GM21390 (cell line): ENCODE data around the gene MRPS21.
"Not testable (repeated sequence)": the region's sequence is repeated elsewhere in the genome, so short reads cannot be mapped to it uniquely, and the experiment has no call there.

Experiments used
- ATAC-seq: cut with Tn5 transposase; IDR thresholded peaks from one replicate; pipeline ENCODE4 v1.9.1; 2021; ENCODE audit not compliant: unreplicated experiment

Gene MRPS21

GRCh38 chr1:150281221-150281757, 12.4 kb upstream of the MRPS21 start:
- ATAC-seq, result no peak

GRCh38 chr1:150281758-150282557, 11.7 kb upstream of the MRPS21 start, which contains the start of gene CIART:
Gene CIART, plus strand, starts transcription at chr1:150282554. Its CDS starts 714 bp downstream, at chr1:150283268.
- ATAC-seq, result peak; percentile 72

DNA sequence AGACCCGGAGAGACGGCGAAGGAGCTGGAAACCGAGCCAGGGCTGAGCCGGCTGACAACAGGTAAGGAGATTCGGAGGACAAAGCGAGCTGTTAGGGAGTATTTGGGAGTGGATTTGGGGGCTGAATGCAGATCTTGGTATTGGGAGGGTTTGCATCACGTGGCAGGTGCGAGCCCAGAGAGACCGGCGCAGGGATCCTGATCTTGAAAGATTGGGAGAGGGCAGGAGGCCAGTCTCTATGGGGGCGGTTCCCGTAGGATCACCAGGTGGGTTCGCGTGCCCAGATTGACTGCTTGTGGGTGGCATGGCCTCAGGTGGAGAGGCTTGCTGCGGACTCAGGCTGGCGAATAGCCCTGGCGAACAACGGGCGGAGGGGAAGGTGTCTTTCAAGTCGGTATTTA, 11.1 kb upstream of the MRPS21 start:
- no peak for ATAC-seq

- no peak for ATAC-seq
These were observed 10.4 kb upstream of the MRPS21 start for GRCh38 chr1:150283260-150283659.

DNA sequence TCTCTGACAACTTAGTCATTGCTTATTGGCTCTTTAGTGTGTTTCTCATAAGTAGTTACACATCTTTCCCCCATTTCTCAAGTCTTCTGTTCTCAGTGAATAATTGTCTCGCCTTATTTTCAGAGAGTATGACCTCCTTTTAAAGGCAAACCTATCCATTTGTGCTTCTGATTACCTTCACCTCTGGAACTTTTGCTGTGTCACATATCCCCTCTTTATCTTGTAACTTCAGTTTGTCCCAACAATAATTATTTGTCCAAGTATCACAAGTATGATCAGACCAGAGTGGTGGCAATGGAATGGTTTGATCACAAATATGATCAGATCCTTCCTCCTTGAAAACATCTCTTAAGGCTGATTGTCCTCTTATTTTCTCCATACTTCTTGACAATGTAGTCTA, 5.3 kb upstream of the MRPS21 start:
- no peak for ATAC-seq

- ATAC-seq, result no peak
These were observed 4.8 kb upstream of the MRPS21 start for GRCh38 chr1:150288822-150289221.

DNA sequence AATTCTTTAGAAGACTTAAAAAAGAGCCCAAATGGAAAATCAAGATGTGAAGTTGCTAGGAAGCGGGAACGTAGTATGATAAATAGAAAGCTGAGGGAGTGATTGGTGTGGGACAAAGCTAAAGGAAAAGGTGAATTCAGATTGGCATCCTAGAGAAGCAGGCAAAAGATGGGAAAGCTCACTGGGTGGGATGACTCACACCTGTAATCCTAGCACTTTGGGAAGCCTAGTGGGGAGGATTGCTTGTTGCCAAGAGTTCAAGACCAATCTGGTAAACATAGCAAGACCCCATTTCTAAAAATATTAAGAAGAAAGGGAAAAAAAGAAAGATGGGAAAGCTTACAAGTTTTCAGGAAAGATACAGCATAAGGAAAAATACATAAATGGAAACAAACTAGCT, 1.8 kb downstream of the MRPS21 start:
- no peak for ATAC-seq

- ATAC-seq, result no peak
These were observed 6.1 kb downstream of the MRPS21 start for GRCh38 chr1:150299716-150300115.

DNA sequence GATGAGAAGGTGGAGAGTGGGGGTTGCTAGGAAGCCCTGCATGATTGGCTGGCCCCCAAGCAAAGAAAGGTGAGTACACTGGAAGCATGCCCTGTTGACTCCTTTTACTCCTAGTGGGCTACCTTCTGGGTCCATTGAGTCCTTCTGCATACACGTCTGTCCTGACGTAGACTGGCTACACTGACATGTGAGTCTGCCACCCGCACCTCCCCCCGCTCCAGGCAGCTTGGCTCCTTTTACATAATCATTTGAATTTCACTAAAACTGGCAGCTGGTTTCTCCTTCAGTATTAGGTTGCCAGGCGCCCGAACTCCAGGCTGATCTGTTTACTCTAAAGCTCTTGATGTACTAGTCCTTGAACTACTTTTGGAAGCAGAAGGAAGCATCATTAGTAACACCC, 8.7 kb downstream of the MRPS21 start:
- ATAC-seq, result no peak

DNA sequence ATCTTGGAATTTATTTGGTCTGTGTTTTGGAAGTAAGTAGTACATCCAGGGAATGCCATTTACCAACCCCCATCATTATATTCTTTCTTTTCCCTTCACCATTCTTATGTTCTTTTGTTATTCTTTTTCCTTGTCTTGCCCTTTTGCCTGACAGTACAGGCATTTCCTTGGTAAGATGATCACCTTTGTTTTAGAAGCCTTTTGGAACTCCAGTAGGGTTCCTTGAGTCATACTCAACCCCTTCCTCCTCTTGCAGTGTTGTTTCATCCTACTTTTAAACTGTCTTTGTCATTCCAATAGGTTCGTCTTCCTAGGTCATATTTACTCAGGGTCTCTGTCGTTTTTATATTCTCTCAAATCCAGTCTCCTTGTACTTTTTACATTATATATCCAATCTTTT, 9.2 kb downstream of the MRPS21 start:
- ATAC-seq, result no peak

DNA sequence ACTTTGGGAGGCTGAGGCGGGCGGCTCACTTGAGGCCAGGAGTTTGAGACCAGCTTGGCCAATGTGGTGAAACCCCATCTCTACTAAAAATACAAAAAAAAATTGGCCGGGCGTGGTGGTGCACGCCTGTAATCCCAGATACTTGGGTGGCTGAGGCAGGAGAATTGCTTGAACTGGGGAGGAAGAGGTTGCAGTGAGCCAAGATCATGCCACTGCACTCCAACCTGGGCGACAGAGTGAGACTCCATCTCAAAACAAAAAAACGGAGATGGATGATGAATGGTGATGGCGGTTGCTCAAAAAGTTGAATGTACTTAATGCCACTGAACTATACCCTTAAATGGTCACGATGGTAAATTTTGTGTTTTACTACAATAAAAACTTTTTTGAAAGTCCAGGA, 14.9 kb downstream of the MRPS21 start:
- ATAC-seq, result not testable (repeated sequence)

DNA sequence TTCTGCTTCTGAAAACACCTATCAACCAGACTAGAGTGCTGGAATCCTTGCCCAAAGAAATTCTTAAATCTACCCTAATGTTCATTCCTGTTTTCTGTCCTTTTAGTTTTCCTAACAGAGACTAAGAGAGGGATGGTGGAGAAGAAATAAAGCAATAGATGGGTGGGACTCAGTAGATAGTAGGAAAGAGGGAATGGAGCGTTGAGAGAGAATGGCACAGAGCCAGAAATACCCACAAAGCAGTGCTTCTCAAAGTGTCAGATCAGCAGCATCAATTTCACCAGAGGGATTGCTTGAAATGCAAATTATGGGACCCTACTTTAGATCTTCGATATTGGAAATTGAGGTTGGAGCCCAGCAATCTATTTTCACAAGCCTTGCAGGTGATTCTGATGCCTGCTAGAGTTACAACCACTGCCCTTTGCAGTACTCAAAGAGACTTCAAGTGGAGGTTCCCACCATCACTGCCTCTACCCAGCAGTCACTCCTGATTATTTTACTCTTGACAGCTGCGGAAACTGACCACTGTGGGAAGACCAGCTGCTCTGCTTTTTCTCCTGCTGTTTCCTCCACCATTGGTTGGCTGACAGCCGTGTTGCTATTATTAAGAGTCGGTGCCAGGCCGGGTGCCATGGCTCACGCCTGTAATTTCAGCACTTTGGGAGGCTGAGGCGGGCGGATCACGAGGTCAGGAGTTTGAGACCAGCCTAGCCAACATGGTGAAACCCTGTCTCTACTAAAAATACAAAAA, 16.3 kb downstream of the MRPS21 start:
- no peak for ATAC-seq

GRCh38 chr1:150311762-150312161, 18.1 kb downstream of the MRPS21 start:
- ATAC-seq, result no peak

DNA sequence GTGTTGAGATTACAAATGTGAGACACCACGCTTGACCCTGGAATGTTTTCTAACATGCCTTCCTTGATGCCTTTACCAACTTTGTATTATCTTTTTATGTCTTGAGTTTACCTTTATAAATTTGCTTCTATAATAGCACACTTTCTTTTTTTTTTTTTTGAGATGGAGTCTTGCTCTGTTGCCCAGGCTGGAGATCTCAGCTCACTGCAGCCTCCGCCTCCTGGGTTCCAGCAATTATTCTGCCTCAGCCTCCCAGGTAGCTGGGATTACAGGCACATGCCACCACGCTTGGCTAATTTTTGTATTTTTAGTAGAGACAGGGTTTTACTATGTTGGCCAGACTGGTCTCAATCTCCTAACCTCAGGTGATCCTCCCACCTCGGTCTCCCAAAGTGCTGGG, 21.0 kb downstream of the MRPS21 start:
- ATAC-seq, result not testable (repeated sequence)

DNA sequence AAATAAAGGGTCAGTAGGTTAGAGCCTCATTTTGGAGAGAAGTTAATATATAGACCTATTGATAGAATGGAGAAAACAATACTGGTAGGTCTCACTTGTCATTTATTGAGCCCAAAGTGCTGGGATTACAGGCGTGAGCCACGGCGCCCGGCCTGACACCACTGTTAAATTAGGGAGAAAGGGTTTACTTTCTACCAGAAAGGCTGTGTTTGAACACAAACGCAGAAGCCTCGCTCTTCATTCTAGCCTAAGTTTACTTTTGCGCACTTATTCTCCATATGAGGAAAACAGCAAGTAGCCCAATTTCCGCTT, 27.0 kb downstream of the MRPS21 start:
- ATAC-seq, result no peak

GRCh38 chr1:150321826-150322166, 28.1 kb downstream of the MRPS21 start:
- ATAC-seq, result no peak

DNA sequence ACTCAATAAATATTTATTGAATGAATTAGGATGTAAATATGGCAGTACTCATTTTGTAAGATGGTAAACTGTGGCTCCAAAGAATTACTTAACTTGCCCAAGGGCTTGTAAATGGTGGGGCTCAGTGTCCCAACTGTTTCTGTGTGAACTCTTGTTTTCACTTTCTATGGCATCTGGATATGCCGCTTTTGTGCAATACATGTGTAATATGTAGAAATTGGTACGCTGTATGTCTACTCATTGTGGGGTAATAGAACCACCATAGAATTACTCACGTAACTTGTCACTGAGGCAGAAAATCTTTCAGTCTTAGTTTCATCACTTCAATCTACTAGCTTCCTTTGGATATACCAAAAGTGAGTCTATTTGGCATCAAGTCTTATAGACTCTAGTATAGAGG, 28.6 kb downstream of the MRPS21 start:
- no peak for ATAC-seq

DNA sequence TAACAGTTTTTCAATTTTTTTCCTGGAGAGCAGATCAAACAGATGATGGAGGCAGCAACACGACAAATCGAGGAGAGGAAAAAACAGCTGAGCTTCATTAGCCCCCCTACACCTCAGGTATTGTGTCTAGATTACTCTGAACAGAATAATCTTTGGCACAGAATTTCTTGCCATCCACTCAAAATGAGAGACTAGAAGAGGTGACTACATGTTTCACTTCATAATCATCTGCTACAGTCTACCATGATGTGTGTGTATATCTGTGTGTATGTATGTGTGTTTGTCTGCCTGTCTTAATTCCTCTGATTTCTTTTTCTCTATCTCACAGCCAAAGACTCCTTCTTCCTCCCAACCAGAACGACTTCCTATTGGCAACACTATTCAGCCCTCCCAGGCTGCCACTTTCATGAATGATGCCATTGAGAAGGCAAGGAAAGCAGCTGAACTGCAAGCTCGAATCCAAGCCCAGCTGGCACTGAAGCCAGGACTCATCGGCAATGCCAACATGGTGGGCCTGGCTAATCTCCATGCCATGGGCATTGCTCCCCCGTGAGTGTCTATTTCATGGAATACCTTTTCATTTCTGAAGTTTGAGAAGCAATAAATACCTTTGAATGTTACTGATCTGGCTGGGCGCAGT, 39.1 kb downstream of the MRPS21 start:
- no peak for ATAC-seq

GRCh38 chr1:150346316-150346715, 52.7 kb downstream of the MRPS21 start:
- ATAC-seq, result no peak

DNA sequence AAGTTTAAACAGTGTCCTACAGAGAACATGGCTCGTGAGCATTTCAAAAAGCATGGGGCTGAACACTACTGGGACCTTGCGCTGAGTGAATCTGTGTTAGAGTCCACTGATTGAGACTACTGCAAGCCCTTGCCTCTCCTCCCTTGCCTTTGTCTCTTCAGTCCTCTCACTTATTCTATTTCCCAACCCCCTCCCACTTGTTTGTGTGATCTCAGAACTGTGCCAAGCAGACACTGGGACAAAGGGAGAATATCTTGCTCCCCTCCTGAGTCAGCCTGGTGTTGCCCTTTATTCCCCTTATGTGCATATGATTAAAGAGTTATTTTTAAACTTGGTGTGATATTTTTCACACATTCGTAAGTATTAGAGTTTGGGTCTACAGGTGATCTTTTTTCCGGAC, 59.2 kb downstream of the MRPS21 start:
- no peak for ATAC-seq
